Activated CD4-positive, alpha-beta T cell treated with anti-CD3 and anti-CD28 coated beads, Interleukin-10, Interleukin-2, amounts not matched to agents 100 ng/mL and 50 ng/mL, durations not matched to agents 16 hours and 8 hours (primary cell): ENCODE data around the gene RANBP10.
"Not testable (repeated sequence)": the region's sequence is repeated elsewhere in the genome, so short reads cannot be mapped to it uniquely, and the experiment has no call there.

Experiments
- DNase-seq: peaks from one replicate; pipeline ENCODE4 v3.0.0-alpha.2; 2020

The RANBP10 gene

GRCh38 chr16:67775273-67775672, 31.1 kb downstream of the RANBP10 start:
- no peak for DNase-seq

GRCh38 chr16:67774457-67774853, 31.9 kb downstream of the RANBP10 start:
- DNase-seq: no peak

DNA sequence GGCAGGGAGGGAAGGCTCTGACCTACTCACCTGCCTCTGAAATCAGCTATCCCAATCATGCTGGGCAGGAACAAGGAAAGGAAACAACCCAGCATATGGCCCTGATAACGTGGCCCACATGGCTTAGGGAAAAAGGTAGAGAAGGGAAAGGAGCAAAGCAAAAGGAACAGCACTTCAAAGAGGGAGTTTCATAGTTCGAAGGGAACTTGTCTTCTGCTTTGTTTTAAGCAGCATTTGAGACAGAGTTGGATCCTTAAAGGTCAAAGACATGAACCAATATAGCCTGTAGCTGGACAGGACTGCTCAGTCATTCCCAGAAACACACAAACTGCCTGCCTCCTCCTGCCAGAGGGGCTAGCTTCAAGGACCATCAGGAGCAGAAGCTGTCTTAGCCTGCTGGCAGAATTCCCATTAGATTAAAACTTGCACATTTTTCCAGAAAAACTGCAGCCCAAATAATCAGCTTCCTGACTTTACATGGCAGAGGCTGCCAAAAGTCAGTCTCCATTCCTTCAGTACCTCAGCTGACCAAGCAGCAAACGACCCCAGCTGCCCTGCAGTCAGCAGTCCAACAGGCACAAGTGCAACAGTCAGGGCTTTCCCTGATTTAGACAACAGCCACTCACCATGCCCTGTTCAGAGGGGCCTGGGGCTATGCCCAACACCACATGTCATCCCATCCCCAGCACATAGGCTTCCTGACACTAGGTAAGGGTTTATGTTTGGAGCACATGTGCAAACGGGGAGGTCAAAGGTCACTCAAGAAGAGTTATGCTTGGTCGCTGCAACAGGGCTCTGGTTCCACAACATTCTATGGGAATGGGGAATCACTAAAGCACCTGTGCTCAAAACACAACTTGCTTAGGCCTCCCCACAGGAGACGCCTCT, 32.5 kb downstream of the RANBP10 start:
- DNase-seq: no peak

DNA sequence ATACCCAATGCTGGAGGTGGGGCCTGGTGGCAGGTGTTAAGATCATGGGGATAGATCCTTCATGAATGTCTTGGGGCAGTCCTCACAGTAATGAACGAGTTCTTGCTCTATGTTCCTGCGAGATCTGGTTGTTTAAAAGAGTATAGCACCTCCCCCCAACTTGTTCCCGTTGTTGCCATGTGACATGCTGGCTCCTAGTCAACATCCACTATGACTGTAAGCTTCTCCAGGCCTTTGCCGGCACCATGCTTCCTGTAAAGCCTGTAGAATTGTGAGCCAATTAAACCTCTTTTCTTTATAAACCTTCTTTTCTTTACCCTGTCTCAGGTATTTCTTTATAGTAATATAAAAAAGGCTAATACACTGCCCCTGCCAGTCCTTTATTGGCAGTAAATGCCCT, 33.3 kb downstream of the RANBP10 start:
- DNase-seq: no peak

DNA sequence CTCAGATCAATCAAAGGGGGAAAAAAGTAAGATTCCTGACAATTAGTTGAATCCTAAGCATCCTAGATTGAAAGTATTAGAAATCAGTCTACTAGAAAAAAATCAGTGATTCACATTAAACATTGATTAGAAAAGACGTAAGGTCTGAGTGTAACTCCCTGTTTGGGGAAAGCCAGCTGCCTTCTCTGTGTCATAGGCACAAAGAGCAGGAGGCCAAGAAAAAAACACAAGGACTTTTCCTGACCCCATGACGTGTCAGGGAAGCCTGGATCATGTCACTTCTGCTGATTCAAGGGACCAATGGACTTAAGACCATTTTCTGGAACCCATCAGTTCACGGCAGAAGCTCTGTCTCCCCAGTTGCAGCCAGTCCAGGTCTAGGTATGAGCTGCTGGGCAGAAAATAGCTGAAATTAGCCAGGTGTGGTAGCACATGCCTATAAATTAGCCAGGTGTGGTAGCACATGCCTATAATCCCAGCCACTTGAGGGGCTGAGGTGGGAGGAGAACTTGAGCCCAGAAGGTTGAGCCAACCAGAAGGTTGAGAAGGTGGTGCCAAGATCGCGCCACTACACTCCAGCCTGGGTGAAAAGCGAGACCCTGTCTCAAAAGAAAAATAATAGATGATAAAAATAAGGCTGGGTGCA, 35.9 kb downstream of the RANBP10 start:
- no peak for DNase-seq

GRCh38 chr16:67767953-67768352, 38.4 kb downstream of the RANBP10 start:
- peak; percentile 28 for DNase-seq

DNA sequence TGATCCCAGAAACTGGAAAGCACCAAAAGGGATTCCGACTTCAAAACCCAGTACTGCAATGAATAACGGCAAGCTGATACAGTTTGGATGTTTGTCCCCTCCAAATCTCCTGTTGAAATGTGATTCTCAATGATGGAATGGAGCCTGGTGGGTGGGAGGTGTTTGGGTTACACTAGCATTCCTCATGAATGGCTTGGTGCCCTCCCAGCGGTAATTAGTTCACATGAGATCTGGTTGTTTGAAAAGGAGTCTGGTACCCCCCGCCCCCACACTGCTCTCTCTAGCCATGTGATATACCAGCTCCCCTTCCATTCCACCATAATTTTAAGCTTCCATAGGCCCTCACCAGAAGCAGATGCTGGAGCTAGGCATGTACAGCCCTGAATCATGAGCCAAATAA, 40.1 kb downstream of the RANBP10 start:
- no peak for DNase-seq

GRCh38 chr16:67764158-67764667, 42.1 kb downstream of the RANBP10 start:
- no peak for DNase-seq

- DNase-seq: no peak
Measured at GRCh38 chr16:67763066-67763465, 43.3 kb downstream of the RANBP10 start.

DNA sequence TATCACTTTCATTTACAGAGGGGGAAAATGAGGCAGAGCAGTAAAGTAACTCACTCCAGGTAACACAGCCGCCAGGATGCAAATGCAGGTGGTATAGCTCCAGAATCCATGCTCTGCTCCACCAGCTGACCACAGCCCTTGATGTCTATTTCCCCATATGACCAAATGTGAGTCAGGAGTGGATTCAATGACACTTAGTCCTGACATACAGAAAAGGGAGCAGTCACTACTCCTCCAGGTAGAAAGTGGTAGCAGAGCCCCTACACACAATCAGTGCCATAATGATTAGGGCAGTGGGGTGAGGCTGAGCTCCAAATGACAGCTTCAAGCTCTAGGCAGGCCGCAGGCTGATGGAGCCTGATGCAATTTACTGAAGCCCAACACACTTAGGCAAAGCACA, 44.0 kb downstream of the RANBP10 start:
- no peak for DNase-seq

DNA sequence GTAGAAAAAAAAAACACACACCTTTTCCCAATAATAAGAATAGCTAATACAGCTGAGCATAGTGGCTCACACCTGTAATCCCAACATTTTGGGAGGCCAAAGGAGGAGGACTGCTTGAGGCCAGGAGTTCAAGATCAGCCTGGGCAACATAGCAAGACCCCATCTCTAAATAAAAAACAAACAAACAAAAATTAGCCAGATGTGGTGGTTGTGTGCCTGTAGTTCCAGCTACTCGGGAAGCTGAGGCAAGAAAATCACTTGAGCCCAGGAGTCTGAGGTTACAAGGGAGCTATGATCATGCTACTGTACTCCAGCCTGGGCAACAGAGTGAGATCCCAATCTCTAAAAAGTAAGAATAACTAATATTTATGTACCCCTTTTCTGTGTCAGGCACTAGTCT, 44.4 kb downstream of the RANBP10 start:
- DNase-seq: no peak

DNA sequence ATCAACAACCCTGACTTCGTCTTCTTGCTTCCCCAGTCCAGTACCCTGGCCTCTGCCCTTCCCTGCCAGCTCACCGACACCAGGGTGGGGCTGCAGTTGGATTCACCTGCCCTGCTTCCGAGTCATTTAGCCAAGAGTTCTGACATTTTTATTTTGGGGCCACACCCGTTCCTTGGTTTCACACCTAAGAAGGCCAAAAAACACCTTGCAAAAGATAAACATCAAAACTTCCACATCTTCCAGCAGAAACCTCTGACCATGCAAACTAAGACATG, 45.5 kb downstream of the RANBP10 start:
- DNase-seq: no peak

DNA sequence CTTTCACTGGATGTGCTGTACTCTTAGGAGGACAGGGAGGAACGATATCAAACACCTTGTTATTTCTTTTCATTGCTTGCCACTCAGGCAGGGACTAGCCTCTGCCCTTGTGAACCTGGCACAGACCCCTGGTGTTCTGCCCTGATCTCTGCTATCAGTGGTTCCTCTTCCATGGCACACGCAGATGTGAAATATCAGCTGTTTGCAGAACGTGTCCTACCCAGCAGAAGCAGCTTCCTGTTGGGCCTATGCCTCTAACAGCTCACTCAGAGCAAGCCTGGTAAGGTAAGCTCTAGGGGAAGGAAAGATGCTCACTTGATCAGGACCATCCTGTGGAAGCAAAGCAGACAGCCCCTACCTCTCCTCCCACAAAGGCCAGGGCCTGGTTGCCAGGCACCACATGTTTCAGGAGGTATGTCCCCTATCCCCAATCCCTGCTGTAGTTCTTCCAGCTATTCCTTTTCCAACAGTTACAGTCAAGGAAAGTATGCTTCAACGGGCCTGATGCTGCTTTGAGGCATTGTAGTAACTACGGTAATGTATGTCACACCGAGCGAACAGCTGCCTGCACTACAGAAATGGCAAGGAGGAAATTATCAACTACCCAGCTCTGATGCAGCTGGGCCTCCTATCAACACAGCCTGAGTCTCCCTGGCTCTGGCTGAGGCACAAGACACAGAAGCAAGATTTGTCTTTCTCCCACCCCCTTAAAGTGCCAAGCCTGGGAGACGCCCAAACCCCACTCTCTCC, 46.0 kb downstream of the RANBP10 start:
- no peak for DNase-seq

DNA sequence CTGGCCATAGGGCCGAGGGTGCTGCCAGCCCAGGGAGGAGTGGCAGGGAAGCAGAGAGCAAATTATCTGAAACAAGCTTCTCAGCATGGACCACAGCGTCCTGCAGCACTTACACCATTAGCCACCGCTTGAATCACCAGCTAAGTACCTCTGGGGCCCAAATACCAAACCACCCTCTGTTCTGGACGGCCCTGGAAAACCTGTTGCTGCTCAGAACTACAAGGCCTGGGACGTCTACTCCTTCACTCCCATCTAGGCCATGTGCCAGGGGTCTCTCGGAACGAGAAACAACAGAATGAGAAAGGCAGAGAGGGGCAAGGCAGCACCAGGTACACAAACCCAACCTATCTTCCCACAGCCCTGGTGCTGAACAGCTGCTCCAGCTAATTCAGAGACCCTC, 47.4 kb downstream of the RANBP10 start:
- no peak for DNase-seq

DNA sequence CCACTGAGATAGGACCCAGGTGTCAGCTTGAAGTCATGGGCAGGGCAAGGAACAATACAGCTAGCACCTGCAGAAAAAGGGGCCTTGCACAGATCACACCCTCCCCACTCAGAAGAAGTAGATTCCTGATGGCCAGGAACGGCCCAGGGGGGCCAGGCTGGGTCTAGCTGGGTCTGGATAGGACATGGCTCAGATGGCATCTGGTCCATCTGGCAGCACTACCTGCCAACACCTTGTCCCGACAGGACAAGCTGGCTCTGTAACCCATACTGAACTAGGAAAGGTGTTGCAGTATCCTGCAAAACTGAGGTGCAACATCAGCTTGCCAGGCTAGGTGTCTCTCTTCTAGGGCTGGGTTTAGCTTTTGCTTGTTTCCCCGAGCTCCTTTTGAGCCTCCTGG, 48.4 kb downstream of the RANBP10 start:
- no peak for DNase-seq

GRCh38 chr16:67752641-67753040, 53.7 kb downstream of the RANBP10 start:
- DNase-seq: no peak

DNA sequence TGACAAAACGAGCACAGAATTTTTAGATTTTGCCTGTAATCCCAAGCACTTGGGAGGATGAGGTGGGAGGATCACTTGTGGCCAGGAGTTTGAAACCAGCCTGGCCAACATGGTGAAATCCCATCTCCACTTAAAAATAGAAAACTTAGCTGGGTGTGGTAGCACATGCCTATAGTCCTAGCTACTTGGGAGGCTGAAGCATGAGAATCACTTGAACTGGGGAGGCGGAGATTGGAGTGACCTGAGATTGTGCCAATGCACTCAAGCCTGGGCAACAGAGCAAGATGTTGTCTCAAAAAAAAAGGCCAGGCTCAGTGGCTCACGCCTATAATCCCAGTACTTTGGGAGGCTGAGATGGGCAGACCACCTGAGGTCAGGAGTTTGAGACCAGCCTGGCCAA, 55.0 kb downstream of the RANBP10 start:
- not testable (repeated sequence) for DNase-seq

- no peak for DNase-seq
Measured at GRCh38 chr16:67750466-67750865, 55.9 kb downstream of the RANBP10 start.

DNA sequence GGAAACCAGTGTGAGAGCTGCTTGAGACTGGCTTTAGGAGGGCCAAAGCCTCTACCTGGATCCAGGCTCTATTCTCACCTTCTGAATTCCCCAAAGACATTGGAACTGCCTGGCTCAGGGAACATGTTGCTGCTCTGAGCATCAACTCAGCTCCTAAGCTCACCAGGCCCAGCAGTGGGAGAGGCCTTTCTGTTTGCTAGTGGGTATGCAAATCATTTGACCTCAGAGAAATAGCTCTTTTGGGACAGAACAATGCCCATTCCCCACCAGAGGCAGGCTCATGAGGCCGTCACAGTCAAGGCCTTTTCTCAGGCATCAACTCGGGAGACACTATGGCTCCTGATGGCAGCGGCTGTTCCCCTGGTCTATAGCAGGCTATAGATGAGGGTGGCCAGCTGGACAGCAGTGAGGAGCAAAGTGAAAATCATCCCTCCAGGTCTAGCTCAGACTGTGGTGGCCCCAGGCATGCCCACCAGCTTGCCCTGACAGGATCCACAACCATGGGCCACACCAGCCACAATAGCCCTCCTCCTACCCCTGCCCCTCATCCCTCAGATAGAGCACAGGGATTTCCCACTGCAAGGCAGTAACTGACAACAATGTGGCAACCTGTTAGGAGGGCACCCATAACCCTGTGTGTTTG, 56.8 kb downstream of the RANBP10 start:
- no peak for DNase-seq

- no peak for DNase-seq
Measured at GRCh38 chr16:67748834-67749233, 57.5 kb downstream of the RANBP10 start.

- DNase-seq: no peak
Measured at GRCh38 chr16:67746846-67747245, 59.5 kb downstream of the RANBP10 start.

- DNase-seq: peak; percentile 14
Measured at GRCh38 chr16:67741118-67741517, 65.2 kb downstream of the RANBP10 start.

GRCh38 chr16:67740391-67740790, 66.0 kb downstream of the RANBP10 start:
- DNase-seq: no peak
